HG03378 (cell line): ENCODE results near the gene RFTN1.

Source experiments
- ATAC-seq: cut with Tn5 transposase; IDR thresholded peaks from one replicate; pipeline ENCODE4 v1.9.1; 2021; ENCODE audit warnings: mild to moderate bottlenecking, moderate library complexity; ENCODE audit not compliant: unreplicated experiment

Gene RFTN1

GRCh38 chr3:16513141-16514020, at the start of gene RFTN1:
Gene RFTN1, minus strand, starts transcription at chr3:16513699. Its CDS starts 19,830 bp downstream, at chr3:16493869.
- ATAC-seq = no peak

- ATAC-seq = no peak
Observed at GRCh38 chr3:16559653-16560365, 46.3 kb upstream of the RFTN1 start.

- no peak for ATAC-seq
Observed at GRCh38 chr3:16554126-16554525, 40.6 kb upstream of the RFTN1 start.

GRCh38 chr3:16552757-16553156, 39.3 kb upstream of the RFTN1 start:
- no peak for ATAC-seq

GRCh38 chr3:16551342-16551976, 38.0 kb upstream of the RFTN1 start:
- ATAC-seq = no peak

GRCh38 chr3:16550676-16551341, 37.3 kb upstream of the RFTN1 start:
- ATAC-seq = peak; percentile 91

GRCh38 chr3:16550305-16550675, 36.8 kb upstream of the RFTN1 start:
- no peak for ATAC-seq

GRCh38 chr3:16548721-16549120, 35.2 kb upstream of the RFTN1 start:
- no peak for ATAC-seq

GRCh38 chr3:16547561-16548357, 34.3 kb upstream of the RFTN1 start:
- ATAC-seq = no peak

GRCh38 chr3:16546186-16547010, 32.9 kb upstream of the RFTN1 start:
- no peak for ATAC-seq

- no peak for ATAC-seq
Observed at GRCh38 chr3:16545413-16546185, 32.1 kb upstream of the RFTN1 start.

- no peak for ATAC-seq
Observed at GRCh38 chr3:16543242-16543864, 29.9 kb upstream of the RFTN1 start.

- no peak for ATAC-seq
Observed at GRCh38 chr3:16538507-16538906, 25.0 kb upstream of the RFTN1 start.

- ATAC-seq = no peak
Observed at GRCh38 chr3:16536996-16537395, 23.5 kb upstream of the RFTN1 start.

- ATAC-seq = no peak
Observed at GRCh38 chr3:16536344-16536663, 22.8 kb upstream of the RFTN1 start.

GRCh38 chr3:16534640-16535262, 21.3 kb upstream of the RFTN1 start:
- no peak for ATAC-seq

- ATAC-seq = no peak
Observed at GRCh38 chr3:16533928-16534574, 20.6 kb upstream of the RFTN1 start.
